ENCODE results near the gene NEAT1. TPM values are rescaled to one million over a fixed set of nuclear protein-coding genes. Genes with fewer than 3 reads are reported as not detected.
A peak's percentile ranks its signal among the peaks of the same experiment; 100 is the strongest.

Gene NEAT1
- total RNA-seq, 1 experiment from 2014 or later, result 564 TPM

GRCh38 chr11:65477149-65477965 lies 54.8 kb downstream of the NEAT1 start:
- H3K79me2 ChIP-seq (ENCODE audit: insufficient read depth, low read length), result peaks cover 33% of the 10 kb centered on the region
- no peaks in the 10 kb centered on the region for H3K9me3 ChIP-seq (ENCODE audit: control insufficient read depth in 1 of 2, insufficient read depth in 1 of 2, low read depth in 1 of 2, low read length in 2 of 2)

GRCh38 chr11:65478388-65479183 lies 56.0 kb downstream of the NEAT1 start:
- no peak for TF ChIP-seq RAD21 (IDR thresholded peaks at IDR 0.05; ENCODE audit: low read depth)
- no peak for TF ChIP-seq CBX3 (IDR thresholded peaks at IDR 0.05; ENCODE audit: low read depth)
- TF ChIP-seq, protein P1, sequence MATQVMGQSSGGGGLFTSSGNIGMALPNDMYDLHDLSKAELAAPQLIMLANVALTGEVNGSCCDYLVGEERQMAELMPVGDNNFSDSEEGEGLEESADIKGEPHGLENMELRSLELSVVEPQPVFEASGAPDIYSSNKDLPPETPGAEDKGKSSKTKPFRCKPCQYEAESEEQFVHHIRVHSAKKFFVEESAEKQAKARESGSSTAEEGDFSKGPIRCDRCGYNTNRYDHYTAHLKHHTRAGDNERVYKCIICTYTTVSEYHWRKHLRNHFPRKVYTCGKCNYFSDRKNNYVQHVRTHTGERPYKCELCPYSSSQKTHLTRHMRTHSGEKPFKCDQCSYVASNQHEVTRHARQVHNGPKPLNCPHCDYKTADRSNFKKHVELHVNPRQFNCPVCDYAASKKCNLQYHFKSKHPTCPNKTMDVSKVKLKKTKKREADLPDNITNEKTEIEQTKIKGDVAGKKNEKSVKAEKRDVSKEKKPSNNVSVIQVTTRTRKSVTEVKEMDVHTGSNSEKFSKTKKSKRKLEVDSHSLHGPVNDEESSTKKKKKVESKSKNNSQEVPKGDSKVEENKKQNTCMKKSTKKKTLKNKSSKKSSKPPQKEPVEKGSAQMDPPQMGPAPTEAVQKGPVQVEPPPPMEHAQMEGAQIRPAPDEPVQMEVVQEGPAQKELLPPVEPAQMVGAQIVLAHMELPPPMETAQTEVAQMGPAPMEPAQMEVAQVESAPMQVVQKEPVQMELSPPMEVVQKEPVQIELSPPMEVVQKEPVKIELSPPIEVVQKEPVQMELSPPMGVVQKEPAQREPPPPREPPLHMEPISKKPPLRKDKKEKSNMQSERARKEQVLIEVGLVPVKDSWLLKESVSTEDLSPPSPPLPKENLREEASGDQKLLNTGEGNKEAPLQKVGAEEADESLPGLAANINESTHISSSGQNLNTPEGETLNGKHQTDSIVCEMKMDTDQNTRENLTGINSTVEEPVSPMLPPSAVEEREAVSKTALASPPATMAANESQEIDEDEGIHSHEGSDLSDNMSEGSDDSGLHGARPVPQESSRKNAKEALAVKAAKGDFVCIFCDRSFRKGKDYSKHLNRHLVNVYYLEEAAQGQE (IDR thresholded peaks at IDR 0.05; ENCODE audit: low read depth), result no peak
- TF ChIP-seq EZH2phosphoT487 (IDR thresholded peaks at IDR 0.05; ENCODE audit: borderline replicate concordance), result no peak
- TF ChIP-seq EZH2 (IDR thresholded peaks at IDR 0.05), result no peak
- no peak for TF ChIP-seq YY1 (IDR thresholded peaks at IDR 0.05; ENCODE audit: extremely low read depth, insufficient replicate concordance, low read depth, low read length)
- TF ChIP-seq ZNF274 (IDR thresholded peaks at IDR 0.05; ENCODE audit: low read depth, low read length), result no peak
- TF ChIP-seq, protein P2, sequence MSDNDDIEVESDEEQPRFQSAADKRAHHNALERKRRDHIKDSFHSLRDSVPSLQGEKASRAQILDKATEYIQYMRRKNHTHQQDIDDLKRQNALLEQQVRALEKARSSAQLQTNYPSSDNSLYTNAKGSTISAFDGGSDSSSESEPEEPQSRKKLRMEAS (IDR thresholded peaks at IDR 0.05), result no peak
- RAD21 ChIA-PET (ENCODE audit: low non-redundant PET in 1 of 2, low total read pairs in 2 of 2, uncharacterized antibody in 2 of 2, unreplicated experiment in 2 of 2), result interaction anchor here (1.7 to 3.4 kb wide), 2 partner anchors 19 kb away, joined by 5 to 13 read pairs; partner anchors contain the start of gene MALAT1 (in 1 of the 2)
- CTCF ChIA-PET, result interaction anchor here (1.0 to 3.3 kb wide), 11 partner anchors 9 to 63 kb away, joined by 3 to 12 read pairs (median 6); no protein-coding TSS in a partner anchor
- Histone ChIP-seq H3K9me3 (ENCODE audit: control insufficient read depth in 1 of 2, insufficient read depth in 1 of 2, low read depth in 1 of 2, low read length in 2 of 2) (no peaks in the 10 kb centered on the region), H3K27ac (ENCODE audit: low read depth, low read length) (peak overlapping the region; percentile 97), H3K9ac (ENCODE audit: low read length) (peak overlapping the region; percentile 19), H3K4me3 (replicated peaks in 1 of 2; ENCODE audit: low read depth in 1 of 2, low read length in 2 of 2) (no peak overlapping the region), H3K4me2 (ENCODE audit: low read length) (peak overlapping the region; percentile 10; the same call in 1 of the 2 replicates), H4K20me1 (ENCODE audit: insufficient read depth) (no peaks in the 10 kb centered on the region), H3K4me1 (ENCODE audit: control insufficient read depth in 1 of 2, insufficient read depth in 2 of 2, low read length in 2 of 2) (peaks cover 70 to 81% of the 10 kb centered on the region in 2 experiments), H2AFZ (ENCODE audit: low read depth, low read length, poor library complexity, severe bottlenecking) (no peak overlapping the region), H3K9me2 (ENCODE audit: insufficient read depth) (no peaks in the 10 kb centered on the region), H3K36me3 (ENCODE audit: control insufficient read depth in 1 of 2, insufficient read depth in 2 of 2, low read length in 2 of 2) (no peaks in the 10 kb centered on the region), H3K27me3 (ENCODE audit: insufficient read depth, low read length) (no peaks in the 10 kb centered on the region), H3K79me2 (ENCODE audit: insufficient read depth, low read length) (peaks cover 26% of the 10 kb centered on the region)
- POLR2A ChIA-PET, result interaction anchor here (1.0 to 15.6 kb wide), 9 partner anchors 7 to 62 kb away, joined by 3 to 1499 read pairs (median 8); partner anchors contain the start of genes MALAT1 and NEAT1
- intact Hi-C loops (cut with micrococcal nuclease), result no loop called here
- no peak for DNase-seq (ENCODE audit: low read depth, low spot score)
- ATAC-seq, result no peak
- no TSS peak for BruUV-seq (replicated peaks)

More at GRCh38 chr11:65477149-65477965, 54.8 kb downstream of the NEAT1 start:
- POLR2A ChIA-PET, result interaction anchor here (0.5 to 15.6 kb wide), 9 partner anchors 9 to 558 kb away, joined by 3 to 1499 read pairs (median 8); partner anchors contain the start of genes MALAT1 and NEAT1
- TF ChIP-seq POLR2AphosphoS5 (IDR thresholded peaks at IDR 0.05; ENCODE audit: low read depth, low read length) (peak; percentile 89), ZFX (IDR thresholded peaks at IDR 0.05) (peak; percentile 52), SRF (IDR thresholded peaks at IDR 0.05; ENCODE audit: low read depth) (no peak), EZH2phosphoT487 (IDR thresholded peaks at IDR 0.05; ENCODE audit: borderline replicate concordance) (no peak), YY1 (IDR thresholded peaks at IDR 0.05; ENCODE audit: extremely low read depth, insufficient replicate concordance, low read depth, low read length) (peak; percentile 50), POLR2A (IDR thresholded peaks at IDR 0.05; ENCODE audit: borderline replicate concordance, extremely low read depth, insufficient read depth, insufficient read length) (peak; percentile 53)
- Histone ChIP-seq H3K27me3 (ENCODE audit: insufficient read depth, low read length) (no peaks in the 10 kb centered on the region), H3K4me3 (replicated peaks in 1 of 2; ENCODE audit: low read depth in 1 of 2, low read length in 2 of 2) (peak overlapping the region; percentile 86), H3K9me2 (ENCODE audit: insufficient read depth) (no peaks in the 10 kb centered on the region), H3K27ac (ENCODE audit: low read depth, low read length) (peak overlapping the region; percentile 97), H3K9ac (ENCODE audit: low read length) (peak overlapping the region; percentile 96), H3K36me3 (ENCODE audit: control insufficient read depth in 1 of 2, insufficient read depth in 2 of 2, low read length in 2 of 2) (no peaks in the 10 kb centered on the region), H3K4me2 (ENCODE audit: low read length) (peak overlapping the region; percentile 93), H3K4me1 (ENCODE audit: control insufficient read depth in 1 of 2, insufficient read depth in 2 of 2, low read length in 2 of 2) (peaks cover 74 to 89% of the 10 kb centered on the region in 2 experiments), H4K20me1 (ENCODE audit: insufficient read depth) (no peaks in the 10 kb centered on the region), H2AFZ (ENCODE audit: low read depth, low read length, poor library complexity, severe bottlenecking) (no peak overlapping the region)
- CTCF ChIA-PET, result interaction anchor here (0.8 to 3.3 kb wide), 6 partner anchors 10 to 61 kb away, joined by 3 to 11 read pairs (median 5); no protein-coding TSS in a partner anchor
- BruUV-seq (replicated peaks), result no TSS peak
- RAD21 ChIA-PET (ENCODE audit: low non-redundant PET in 1 of 2, low total read pairs in 2 of 2, uncharacterized antibody in 2 of 2, unreplicated experiment in 2 of 2), result interaction anchor here (0.9 to 3.4 kb wide), 3 partner anchors 14 to 22 kb away, joined by 3 to 13 read pairs (median 4); partner anchors contain the start of gene MALAT1 (in 1 of the 2)
- DNase-seq (ENCODE audit: low read depth, low spot score), result no peak
- intact Hi-C loops (cut with micrococcal nuclease), result loop anchor here (2.0 kb wide), 1 partner anchor 19 kb away; no protein-coding TSS in a partner anchor
- peak; percentile 78 for ATAC-seq
